ENCODE measurements around the gene TTLL10. TPM values are rescaled to one million over a fixed set of nuclear protein-coding genes. Genes with fewer than 3 reads are reported as not detected.

TTLL10 gene
- total RNA-seq, 4 donors from 2014 or later = 0.19 to 0.44 TPM; not detected in 2

DNA sequence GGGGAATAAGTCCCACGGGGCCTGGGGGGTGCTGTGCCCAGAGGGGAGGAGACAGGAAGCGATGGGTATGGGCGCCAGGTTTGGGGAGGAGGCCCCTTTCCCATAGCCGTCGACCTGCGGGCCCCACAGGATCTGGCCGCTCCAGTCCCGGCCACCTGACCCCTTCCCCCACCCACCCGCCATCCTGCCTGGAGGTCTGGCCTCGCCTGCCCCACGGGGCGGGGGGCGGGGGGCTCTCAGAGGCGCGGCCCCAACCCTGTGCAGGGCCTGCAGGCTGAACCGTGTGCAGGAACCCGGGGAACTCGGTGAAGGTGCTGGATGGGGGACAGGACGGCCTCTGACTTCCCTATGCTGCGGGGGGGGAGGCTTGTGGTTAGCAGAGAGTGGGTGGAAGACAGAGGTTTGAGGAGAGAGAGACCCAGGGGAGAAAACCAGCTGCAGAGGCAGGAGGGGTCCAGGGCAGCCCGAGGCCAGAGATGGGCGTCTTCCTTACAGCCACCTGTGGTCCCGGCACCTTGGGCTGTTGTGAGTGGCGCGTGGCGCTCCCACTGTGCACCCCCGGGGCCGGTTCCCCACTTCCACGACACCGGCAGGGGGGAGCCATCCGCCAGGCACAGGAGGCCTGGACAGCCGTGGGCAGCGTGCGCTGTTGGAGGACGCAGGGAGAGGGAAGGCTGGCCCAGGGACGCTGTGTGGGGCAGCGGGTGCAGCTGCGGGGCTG, 35.2 kb downstream of the TTLL10 start:
- Histone ChIP-seq H3K4me1 (peaks cover 34 to 69% (median 36%) of the 10 kb centered on the region in 3 donors), H3K27me3 (peaks cover 0 to 66% (median 0%) of the 10 kb centered on the region in 4 donors), H3K4me3 (peak overlapping the region in 3 of 4 donors; percentile 24 to 57 (median 27)), H3K36me3 (no peaks in the 10 kb centered on the region), H3K9me3 (no peaks in the 10 kb centered on the region), H3K27ac (peak overlapping the region in 2 of 4 donors; percentile 55 to 82)
- TF ChIP-seq, protein P1, sequence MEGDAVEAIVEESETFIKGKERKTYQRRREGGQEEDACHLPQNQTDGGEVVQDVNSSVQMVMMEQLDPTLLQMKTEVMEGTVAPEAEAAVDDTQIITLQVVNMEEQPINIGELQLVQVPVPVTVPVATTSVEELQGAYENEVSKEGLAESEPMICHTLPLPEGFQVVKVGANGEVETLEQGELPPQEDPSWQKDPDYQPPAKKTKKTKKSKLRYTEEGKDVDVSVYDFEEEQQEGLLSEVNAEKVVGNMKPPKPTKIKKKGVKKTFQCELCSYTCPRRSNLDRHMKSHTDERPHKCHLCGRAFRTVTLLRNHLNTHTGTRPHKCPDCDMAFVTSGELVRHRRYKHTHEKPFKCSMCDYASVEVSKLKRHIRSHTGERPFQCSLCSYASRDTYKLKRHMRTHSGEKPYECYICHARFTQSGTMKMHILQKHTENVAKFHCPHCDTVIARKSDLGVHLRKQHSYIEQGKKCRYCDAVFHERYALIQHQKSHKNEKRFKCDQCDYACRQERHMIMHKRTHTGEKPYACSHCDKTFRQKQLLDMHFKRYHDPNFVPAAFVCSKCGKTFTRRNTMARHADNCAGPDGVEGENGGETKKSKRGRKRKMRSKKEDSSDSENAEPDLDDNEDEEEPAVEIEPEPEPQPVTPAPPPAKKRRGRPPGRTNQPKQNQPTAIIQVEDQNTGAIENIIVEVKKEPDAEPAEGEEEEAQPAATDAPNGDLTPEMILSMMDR (IDR thresholded peaks at IDR 0.05) = no peak
- no peak for TF ChIP-seq POLR2A (IDR thresholded peaks at IDR 0.05)
- 62 to 73% methylated on average over 9 to 14 of the region's 38 CpGs for WGBS, 2 donors
- no peak for DNase-seq
- intact Hi-C loops (cut with DNase I) = no loop called here

DNA sequence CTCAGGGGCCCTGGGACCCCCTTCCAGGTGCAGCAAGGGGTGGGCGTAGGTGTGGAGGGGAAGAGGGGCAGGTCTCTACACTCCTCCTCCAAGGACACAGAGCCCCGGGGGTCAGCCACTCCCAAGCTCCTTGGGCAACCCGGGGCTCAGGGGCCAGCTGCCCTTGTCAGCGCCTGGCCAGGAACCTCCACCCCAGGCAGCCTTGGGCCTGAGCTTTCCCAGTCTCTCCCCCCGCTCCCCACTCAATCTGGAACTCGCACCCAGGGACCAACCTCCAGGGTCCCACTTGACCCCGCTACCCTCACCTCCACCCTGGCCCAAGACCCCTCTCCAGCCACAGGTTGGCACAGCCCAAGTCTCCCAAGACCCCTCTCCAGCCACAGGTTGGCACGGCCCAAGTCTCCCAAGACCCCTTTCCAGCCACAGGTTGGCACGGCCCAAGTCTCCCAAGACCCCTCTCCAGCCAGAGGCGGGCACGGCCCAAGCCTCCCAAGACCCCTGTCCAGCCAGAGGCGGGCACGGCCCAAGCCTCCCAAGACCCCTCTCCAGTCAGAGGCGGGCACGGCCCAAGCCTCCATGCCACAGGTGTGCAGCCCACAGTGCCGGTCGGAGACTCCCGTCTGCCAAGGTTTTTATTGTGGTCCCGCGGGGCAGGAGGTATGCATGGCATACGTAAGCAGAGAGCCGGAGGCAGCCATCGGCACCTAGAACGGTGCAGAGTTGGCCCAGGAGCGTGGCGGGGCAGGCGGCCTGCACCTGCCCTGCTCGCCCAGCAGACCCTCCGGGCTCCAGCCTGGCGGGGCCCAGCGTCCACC, 37.3 kb downstream of the TTLL10 start:
- Histone ChIP-seq H3K27me3 (peaks cover 0 to 48% (median 0%) of the 10 kb centered on the region in 4 donors), H3K36me3 (peaks cover 0 to 5% (median 0%) of the 10 kb centered on the region in 3 donors), H3K4me1 (peaks cover 32 to 73% (median 42%) of the 10 kb centered on the region in 3 donors), H3K4me3 (no peak overlapping the region), H3K9me3 (no peaks in the 10 kb centered on the region), H3K27ac (no peak overlapping the region)
- TF ChIP-seq POLR2A (IDR thresholded peaks at IDR 0.05) = no peak
- TF ChIP-seq, protein P1 (IDR thresholded peaks at IDR 0.05) = no peak
- WGBS, 2 donors = 88 to 97% methylated on average over 8 to 10 of the region's 31 CpGs
- DNase-seq = no peak
- intact Hi-C loops (cut with DNase I) = no loop called here

DNA sequence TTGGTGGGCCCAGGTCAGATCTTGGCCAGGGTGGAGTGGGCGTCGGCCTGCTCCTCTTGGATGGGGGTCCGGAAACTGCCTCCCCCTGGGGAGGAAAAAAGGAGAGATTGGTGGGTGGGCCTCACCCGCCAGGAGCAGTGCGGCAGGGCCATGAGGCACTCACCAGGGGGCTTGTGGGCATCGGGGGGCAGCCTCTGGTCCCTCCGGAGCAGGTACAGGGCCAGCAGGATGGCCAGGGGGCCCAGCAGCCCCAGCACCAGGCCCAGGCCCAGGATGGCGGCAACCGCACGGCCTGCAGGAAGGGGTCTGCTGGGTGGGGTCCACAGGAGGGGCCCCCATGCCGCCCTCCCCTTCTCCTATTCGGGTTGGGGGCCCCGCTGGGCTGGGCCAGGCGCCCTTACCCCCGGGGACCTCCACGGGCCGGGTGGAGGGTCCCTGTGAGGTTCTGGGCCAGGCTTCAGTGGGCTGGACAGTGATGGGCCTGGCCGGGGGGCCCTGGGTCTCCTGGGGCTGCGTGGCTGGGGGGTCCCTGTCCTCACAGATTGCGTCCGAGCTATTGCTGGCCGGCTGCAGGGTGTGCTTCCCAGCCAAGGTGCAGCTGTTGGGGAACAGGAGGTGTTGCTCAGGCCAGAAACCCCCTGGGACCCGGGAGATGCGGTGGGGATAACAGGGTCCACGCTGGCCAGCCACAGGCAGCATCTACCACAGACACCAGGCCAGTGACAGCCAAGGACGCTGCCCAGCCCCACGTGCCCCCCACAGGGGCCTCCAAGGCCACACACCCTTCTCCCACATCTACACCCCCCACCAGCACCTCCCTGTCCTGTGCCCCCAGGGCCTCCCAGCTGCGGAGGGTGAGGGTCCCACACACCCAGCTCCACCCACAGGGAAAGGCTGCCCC, 38.1 kb downstream of the TTLL10 start:
- WGBS, 2 donors = 94% methylated on average over 3 of the region's 28 CpGs; no CpG with 5 or more reads in 1 of the 2 donors
- Histone ChIP-seq H3K4me1 (peaks cover 23 to 65% (median 33%) of the 10 kb centered on the region in 3 donors), H3K9me3 (no peaks in the 10 kb centered on the region)

DNA sequence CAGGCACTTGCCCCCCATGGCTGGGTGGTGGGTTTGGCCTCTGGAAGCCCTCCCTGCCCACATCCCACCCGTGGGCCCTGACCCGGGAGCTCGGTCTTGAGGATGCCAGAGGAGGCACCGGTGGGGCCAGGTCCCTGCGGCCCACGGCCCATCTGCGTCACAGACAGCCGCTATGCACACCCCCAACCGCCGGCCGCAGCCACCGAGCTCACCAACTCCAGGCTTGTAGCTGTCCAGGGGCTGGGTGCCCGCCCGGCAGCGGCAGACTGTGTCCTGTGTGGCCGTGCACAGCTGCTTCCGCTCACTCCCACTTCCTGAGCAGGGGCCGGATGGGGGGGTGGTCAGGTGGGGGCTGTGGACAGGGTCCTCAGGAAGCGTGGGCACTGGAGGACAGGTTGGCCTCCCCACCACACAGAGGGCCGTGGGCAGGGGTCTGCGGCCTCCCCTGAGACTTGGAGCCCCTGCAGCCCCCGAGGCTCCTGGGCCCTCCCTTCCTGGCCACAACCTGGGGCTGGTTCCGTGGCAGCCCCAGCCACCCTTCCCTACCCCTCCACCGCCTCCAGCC, 39.2 kb downstream of the TTLL10 start:
- Histone ChIP-seq H3K4me1 (peaks cover 18 to 59% (median 26%) of the 10 kb centered on the region in 3 donors), H3K36me3 (peaks cover 4 to 24% (median 12%) of the 10 kb centered on the region in 3 donors), H3K27me3 (peaks cover 0 to 28% (median 0%) of the 10 kb centered on the region in 4 donors), H3K27ac (peak overlapping the region in 3 of 4 donors; percentile 3 to 68 (median 47)), H3K4me3 (peak overlapping the region in 3 of 4 donors; percentile 19 to 57 (median 38)), H3K9me3 (no peaks in the 10 kb centered on the region)
- DNase-seq = no peak
- whole genome bisulfite sequencing, 2 donors = 62% methylated on average over 7 of the region's 24 CpGs; no CpG with 5 or more reads in 1 of the 2 donors
- TF ChIP-seq, protein P1 (IDR thresholded peaks at IDR 0.05) = no peak
- no peak for TF ChIP-seq POLR2A (IDR thresholded peaks at IDR 0.05)
- intact Hi-C loops (cut with DNase I) = no loop called here

More for the DNA sequence above, 38.1 kb downstream of the TTLL10 start:
- peaks cover 2 to 13% (median 7%) of the 10 kb centered on the region in 3 donors for H3K36me3 ChIP-seq
- H3K4me3 ChIP-seq = peak overlapping the region in 2 of 4 donors; percentile 38 to 57
- TF ChIP-seq, protein P1 (IDR thresholded peaks at IDR 0.05) = no peak
- no peak for TF ChIP-seq POLR2A (IDR thresholded peaks at IDR 0.05)
- H3K27ac ChIP-seq = peak overlapping the region in 2 of 4 donors; percentile 47 to 68
- H3K27me3 ChIP-seq = peaks cover 0 to 39% (median 0%) of the 10 kb centered on the region in 4 donors
- intact Hi-C loops (cut with DNase I) = no loop called here
- DNase-seq = no peak

Data from esophagus squamous epithelium (tissue), 5 donors.